ENCODE measurements around the gene FN1.

Gene FN1

GRCh38 chr2:215454519-215455246 is 18.8 kb upstream of the FN1 start:
- Histone ChIP-seq H3K27ac (ENCODE audit: low read length) (no peak overlapping the region), H3K9me3 (ENCODE audit: insufficient read depth, low read length, severe bottlenecking) (no peaks in the 10 kb centered on the region), H3K79me2 (ENCODE audit: insufficient read depth, low read length) (no peaks in the 10 kb centered on the region), H3K4me2 (ENCODE audit: insufficient read depth, low read length) (no peak overlapping the region), H4K20me1 (ENCODE audit: insufficient read depth, low read length) (no peaks in the 10 kb centered on the region), H3K4me1 (ENCODE audit: insufficient read depth, low read length) (no peaks in the 10 kb centered on the region), H3K9ac (ENCODE audit: low read depth, low read length) (no peak overlapping the region), H3K27me3 (ENCODE audit: insufficient read depth, low read length, poor library complexity) (no peaks in the 10 kb centered on the region), H2AFZ (ENCODE audit: low read depth, low read length) (no peak overlapping the region), H3K36me3 (ENCODE audit: insufficient read depth, low read length) (no peaks in the 10 kb centered on the region), H3K4me3 (ENCODE audit: low read depth in 1 of 2, low read length in 2 of 2) (no peak overlapping the region)
- ATAC-seq (ENCODE audit: insufficient read depth, low read depth) (peak; percentile 58; the same call in 1 of the 3 replicates), DNase-seq (no peak)
- peak; percentile 86 for TF ChIP-seq CTCF (IDR thresholded peaks at IDR 0.05; ENCODE audit: borderline replicate concordance, extremely low read depth, low read length, poor library complexity, severe bottlenecking)
- no peak for TF ChIP-seq EZH2 (IDR thresholded peaks at IDR 0.05; ENCODE audit: borderline replicate concordance, low read depth, low read length, severe bottlenecking)

GRCh38 chr2:215452725-215453124 is 16.9 kb upstream of the FN1 start:
- Histone ChIP-seq H3K9ac (ENCODE audit: low read depth, low read length) (no peak overlapping the region), H3K79me2 (ENCODE audit: insufficient read depth, low read length) (no peaks in the 10 kb centered on the region), H3K9me3 (ENCODE audit: insufficient read depth, low read length, severe bottlenecking) (no peaks in the 10 kb centered on the region), H3K27me3 (ENCODE audit: insufficient read depth, low read length, poor library complexity) (no peaks in the 10 kb centered on the region), H4K20me1 (ENCODE audit: insufficient read depth, low read length) (no peaks in the 10 kb centered on the region), H3K4me3 (ENCODE audit: low read depth in 1 of 2, low read length in 2 of 2) (no peak overlapping the region), H2AFZ (ENCODE audit: low read depth, low read length) (no peak overlapping the region), H3K36me3 (ENCODE audit: insufficient read depth, low read length) (no peaks in the 10 kb centered on the region), H3K4me2 (ENCODE audit: insufficient read depth, low read length) (no peak overlapping the region), H3K4me1 (ENCODE audit: insufficient read depth, low read length) (no peaks in the 10 kb centered on the region), H3K27ac (ENCODE audit: low read length) (no peak overlapping the region)
- DNase-seq: no peak
- TF ChIP-seq CTCF (IDR thresholded peaks at IDR 0.05; ENCODE audit: borderline replicate concordance, extremely low read depth, low read length, poor library complexity, severe bottlenecking) (no peak), EZH2 (IDR thresholded peaks at IDR 0.05; ENCODE audit: borderline replicate concordance, low read depth, low read length, severe bottlenecking) (no peak)
- ATAC-seq (ENCODE audit: insufficient read depth, low read depth): no peak

GRCh38 chr2:215451012-215451756 is 15.3 kb upstream of the FN1 start:
- H3K4me2 ChIP-seq (ENCODE audit: insufficient read depth, low read length): no peak overlapping the region
- no peak overlapping the region for H2AFZ ChIP-seq (ENCODE audit: low read depth, low read length)
- H3K4me1 ChIP-seq (ENCODE audit: insufficient read depth, low read length): no peaks in the 10 kb centered on the region
- no peak overlapping the region for H3K27ac ChIP-seq (ENCODE audit: low read length)
- TF ChIP-seq EZH2 (IDR thresholded peaks at IDR 0.05; ENCODE audit: borderline replicate concordance, low read depth, low read length, severe bottlenecking): no peak
- no peak for TF ChIP-seq CTCF (IDR thresholded peaks at IDR 0.05; ENCODE audit: borderline replicate concordance, extremely low read depth, low read length, poor library complexity, severe bottlenecking)
- H3K79me2 ChIP-seq (ENCODE audit: insufficient read depth, low read length): no peaks in the 10 kb centered on the region
- no peaks in the 10 kb centered on the region for H3K9me3 ChIP-seq (ENCODE audit: insufficient read depth, low read length, severe bottlenecking)
- DNase-seq: no peak
- no peak overlapping the region for H3K9ac ChIP-seq (ENCODE audit: low read depth, low read length)
- no peaks in the 10 kb centered on the region for H3K27me3 ChIP-seq (ENCODE audit: insufficient read depth, low read length, poor library complexity)
- ATAC-seq (ENCODE audit: insufficient read depth, low read depth): no peak
- no peaks in the 10 kb centered on the region for H3K36me3 ChIP-seq (ENCODE audit: insufficient read depth, low read length)
- no peak overlapping the region for H3K4me3 ChIP-seq (ENCODE audit: low read depth in 1 of 2, low read length in 2 of 2)
- no peaks in the 10 kb centered on the region for H4K20me1 ChIP-seq (ENCODE audit: insufficient read depth, low read length)
